CD4-positive, alpha-beta T cell treated with Interferon gamma for 1 hour (primary cell): ENCODE results near the gene DDX59.
A peak's percentile ranks its signal among the peaks of the same experiment; 100 is the strongest.

Experiments
- DNase-seq: peaks from one replicate; pipeline ENCODE4 v3.0.0-alpha.2; 2020

Gene DDX59

DNA sequence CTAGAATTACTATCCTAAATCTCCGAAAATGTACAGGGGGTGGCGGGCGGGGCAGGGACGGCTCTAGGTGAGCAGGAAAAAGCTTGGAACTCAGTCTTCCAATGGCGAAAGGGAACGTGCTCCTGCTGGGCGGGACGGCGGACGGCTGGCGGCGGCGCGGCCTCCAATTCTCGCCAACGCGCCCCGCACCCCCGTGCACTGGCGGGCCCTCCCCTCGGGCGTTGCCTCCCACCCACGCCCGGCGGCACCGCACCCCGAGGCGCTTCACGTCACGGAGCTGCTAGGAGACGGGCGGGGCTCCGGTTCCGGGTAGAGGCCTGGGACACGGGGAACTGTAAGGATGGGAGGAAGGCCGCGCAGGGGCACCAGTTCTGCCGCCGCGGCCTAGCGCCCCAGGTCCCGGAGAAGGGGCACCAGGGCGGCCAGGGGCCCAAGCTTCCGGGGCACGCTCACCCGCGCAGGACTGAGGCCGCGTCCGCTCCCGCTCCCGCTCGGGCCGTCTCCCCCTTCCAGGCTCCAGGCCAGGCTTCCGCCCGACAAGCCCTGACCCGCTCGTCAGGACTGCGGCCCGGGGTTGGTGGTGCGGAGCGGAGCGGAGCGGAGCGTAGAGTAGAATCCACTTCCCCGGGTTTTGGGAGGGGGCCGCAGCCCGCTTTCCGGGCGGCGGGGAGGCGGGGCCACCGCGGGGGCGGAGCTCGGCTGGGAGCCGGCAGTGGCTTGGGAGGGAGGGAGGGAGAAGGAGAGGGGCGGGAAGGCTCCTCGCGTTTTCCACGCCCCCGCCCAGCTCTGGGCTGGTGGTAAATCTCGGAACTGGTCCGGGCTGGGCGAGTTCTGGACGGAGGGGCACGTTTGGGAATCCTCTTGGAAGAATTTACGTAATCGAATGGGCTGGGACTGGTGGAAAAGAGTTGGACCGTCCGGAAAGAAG lies at the start of gene DDX59:
DDX59 (minus strand) TSS at position 594 of the 928 bp plus-strand sequence. CDS start 3,167 bp downstream, outside the sequence.
- peak; percentile 92 for DNase-seq

DNA sequence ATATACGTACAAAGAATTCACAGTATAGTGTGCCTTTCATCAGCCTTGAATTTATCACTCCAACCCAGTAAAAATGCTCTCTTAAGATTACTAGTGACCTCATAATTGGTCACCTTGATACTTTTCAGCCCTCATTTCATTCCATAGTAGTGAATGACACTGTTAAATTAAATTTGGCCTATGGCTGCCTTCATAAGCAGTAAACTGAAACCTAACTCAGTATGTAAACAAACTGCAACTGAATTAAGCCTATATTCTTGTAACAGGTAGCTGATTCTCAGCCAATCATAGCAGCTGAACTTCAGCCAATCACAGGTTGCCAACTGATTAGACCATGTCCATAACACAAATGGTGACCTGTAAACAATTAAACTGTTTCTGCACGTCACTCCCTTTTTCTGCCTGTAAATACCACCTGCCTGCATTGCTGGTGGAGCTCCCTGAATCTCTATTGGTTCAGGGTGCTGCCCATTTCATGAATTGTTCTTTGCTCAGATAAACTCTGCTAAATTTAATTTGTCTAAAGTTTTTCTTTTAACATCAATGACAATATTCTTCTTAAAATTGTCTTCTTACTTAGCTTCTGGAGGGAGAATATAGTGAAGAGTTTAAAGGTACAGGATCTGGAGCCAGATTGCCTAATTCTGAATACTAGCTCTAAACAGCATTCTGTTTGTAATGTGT lies 44.9 kb upstream of the DDX59 start:
- no peak for DNase-seq

DNA sequence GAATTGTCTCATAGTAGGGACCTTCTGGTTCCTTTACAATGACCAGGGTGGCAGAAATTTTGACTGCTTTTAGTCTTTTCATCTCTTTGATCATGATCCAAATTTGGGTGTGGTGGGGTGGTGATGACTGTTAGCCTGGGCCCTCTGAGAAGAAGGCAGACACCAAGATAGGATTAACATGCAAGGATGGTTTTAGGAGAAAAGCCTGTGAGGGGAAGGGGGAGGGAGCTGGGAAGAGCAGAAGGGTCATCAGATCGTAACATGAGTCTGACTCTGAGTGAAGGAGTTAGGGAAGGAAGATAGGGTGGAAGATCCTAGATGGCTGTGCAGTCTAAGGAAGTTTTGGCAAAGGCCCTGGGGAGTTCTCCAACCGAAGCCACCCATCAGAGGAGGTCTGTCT lies 40.5 kb upstream of the DDX59 start:
- no peak for DNase-seq

DNA sequence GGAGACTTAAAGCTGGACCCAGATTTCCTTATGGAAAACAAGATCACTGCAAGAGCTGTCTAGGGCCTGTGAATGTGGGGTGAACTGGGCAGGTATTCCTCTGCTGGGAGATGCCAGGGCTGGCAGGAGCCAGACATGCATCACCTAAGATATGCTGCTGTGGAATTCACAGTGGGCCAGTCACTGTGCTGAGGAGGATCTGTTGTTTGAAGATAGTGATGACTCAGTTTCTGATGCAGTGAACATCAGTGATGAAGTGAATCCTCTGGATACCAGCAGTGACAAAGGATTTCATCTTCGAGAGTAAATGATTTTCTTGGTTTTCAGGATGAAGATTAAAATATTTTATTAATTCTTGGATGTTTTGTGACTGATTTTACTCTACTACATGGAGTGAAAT lies 39.1 kb upstream of the DDX59 start:
- DNase-seq: no peak

DNA sequence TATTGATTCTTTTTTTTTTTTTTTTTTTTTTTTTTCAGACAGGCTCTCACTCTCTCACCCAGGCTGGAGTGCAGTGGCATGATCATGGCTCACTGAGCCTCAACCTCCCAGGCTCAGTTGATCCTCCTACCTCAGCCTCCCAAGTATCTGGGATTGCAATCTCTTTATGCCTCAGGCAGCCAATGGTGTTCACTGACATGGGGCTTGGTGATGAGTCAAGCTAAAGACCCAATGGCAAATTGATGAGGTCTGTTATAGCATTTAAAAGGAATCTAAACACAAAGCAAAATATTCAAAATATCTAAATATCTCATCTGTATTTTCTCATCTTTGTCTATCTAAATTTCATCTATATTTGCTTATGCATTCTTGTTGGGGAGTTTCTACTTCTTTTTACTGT lies 38.5 kb upstream of the DDX59 start:
- DNase-seq: no peak

DNA sequence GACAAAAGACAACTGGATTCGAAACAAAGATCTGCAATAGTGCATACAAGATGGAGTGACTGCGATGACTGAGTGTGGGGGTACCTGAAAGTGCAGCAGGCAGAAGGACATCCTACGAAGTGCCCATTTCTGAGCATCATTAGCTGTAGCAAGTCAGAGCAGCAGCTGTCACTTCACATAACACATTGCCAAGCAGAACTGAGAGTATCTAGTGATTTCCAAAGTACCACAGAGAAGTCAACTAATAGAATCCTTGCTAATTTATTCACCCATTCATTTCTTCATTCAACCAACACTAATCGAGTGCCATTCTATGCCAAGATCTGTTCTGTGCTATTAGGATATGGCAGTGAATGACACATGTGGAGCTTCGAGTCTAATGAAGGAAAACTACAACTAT lies 37.4 kb upstream of the DDX59 start:
- no peak for DNase-seq

DNA sequence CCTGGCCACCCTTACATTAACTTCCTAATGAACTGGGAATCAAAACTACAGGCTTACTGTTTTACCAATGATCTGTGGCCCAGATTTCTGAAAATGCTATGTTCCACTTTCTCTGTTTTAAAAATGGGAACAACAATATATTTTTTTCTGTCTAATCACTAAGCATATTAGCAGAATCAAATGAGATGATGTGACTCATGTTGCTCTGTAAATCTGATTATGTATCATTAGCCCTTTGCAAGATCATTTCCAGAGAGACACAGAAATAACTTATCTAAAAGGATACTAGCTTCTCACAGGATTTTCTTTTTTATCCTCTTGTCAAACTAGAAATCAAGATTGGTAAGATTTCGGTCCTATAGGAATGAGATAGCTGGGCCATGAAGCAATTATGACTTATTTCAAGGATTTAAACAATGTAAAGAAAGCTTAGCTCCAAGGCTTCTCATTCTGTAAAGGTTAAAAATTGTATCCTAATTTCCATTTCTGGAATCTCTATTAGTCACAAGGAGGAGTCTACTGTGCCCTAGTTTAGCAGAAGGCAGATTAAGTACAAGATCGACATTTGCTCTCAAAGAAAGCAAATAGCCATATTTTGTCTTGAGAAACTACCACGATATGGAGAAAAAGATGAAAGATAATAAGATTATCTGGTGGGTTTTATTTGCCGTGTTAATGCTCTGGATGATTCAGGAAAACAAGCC lies 36.6 kb upstream of the DDX59 start:
- no peak for DNase-seq

DNA sequence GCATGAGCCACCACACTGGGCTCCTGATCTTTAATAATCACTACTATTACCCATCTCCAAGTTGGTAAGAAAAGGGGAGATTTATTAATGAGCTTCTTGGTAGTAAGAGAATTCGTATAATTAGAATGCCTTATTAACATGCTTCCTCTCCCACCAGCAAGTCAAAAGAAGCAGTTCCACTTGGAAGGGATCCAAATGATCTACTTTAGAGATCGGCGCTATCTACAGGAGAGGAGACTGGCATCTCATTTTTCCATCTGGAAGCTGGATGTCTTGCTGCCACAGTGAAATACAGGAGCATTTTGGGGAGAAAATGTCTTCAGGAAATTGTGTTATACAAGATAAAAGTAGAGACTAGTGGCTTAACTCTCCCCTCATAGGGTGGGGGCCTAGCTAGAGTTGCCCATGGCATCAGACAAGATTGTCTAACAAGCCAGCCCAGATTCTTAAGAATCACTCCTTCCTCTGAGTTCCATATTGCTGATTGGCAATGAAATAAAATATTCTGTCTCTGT lies 35.3 kb upstream of the DDX59 start:
- no peak for DNase-seq

DNA sequence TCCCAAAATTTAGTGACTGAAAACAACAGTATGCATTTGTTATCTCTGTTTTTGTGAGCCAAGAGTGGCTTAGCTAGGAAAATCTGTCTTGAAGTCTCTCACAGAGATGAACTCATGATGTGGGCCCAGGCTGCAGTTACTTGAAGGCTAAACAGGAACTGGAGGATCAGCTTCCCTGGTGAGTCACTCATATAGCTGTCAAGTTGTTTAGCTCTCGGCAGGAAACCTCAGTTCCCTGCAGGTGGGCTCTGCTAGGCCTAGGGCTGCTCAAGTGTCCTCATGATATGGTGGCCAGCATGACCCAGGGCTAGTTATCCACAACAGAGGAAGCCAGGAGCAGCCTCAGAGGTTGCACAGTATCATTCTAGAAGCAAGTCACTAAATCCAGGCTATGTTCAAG lies 30.2 kb upstream of the DDX59 start:
- peak; percentile 4 for DNase-seq

DNA sequence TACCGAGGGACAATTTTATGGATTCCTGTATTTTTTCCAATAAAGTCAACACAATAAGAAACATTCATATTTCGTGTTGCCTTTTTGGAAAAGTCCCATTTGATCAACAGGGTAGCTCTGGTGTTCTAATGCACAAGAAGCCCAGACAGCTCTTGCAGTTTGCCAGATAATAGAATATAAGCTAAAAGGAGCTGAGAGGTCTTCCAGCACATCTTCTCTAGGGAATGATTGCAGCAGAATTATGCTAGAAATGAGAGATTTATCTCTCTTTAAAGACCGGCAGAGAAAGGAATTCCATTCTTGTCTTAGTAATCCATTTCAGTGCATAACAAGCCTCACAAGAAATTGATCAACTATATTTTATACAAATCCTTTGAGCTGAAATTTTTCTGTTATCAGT lies 25.0 kb upstream of the DDX59 start:
- DNase-seq: no peak

DNA sequence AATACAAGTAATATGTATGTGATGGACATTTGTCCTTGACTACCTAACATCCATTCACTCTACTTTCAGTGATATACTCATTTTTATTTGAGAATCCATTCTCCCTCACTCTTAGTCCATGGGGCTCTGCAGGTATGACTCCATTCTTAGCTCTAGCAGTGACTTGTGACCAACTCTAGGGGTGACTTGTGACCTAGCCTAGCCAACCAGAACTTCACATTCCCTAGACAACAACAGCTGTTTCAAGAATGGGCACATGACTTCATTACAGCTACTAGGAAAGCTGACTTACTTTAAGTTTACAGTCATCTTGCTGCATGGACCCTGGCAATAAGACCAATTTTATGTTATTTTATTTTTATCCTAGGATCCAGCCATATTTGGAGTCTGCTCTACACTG lies 23.6 kb upstream of the DDX59 start:
- no peak for DNase-seq

DNA sequence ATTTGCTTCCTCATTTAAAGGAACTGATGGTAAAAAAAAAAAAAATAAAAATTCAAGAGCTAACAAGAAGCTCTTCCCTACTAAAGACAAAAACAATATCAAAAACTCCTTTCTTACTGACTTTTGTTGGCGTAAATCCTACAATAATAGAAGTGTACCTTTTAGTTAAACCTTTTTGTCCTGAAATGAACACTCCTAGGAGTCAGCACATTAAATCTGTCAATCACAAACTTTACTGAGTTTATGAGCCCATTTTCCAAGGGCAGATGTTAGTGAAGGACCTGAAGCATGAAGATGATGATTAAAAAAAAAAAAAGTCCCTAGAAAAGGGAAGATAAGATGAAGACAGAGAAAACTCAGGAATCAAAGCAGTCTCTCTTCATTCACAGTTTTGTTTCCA lies 22.6 kb upstream of the DDX59 start:
- no peak for DNase-seq

DNA sequence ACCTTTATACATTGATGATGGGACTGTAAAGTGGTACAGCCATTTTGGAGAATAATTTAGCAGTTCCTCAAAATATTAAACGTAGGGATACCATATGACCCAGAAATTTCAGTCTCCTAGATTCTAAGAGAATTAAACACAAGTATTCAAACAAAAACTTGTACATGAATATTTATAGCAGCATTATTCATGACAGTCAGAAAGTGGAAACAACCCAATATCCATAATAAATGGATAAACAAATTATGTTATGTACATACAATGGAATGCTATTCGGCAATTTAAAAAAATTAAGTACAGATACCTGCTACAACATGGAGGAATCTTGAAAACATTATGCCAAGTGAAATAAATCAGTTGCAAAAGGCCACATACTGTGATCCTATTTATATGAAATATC lies 16.9 kb upstream of the DDX59 start:
- no peak for DNase-seq

DNA sequence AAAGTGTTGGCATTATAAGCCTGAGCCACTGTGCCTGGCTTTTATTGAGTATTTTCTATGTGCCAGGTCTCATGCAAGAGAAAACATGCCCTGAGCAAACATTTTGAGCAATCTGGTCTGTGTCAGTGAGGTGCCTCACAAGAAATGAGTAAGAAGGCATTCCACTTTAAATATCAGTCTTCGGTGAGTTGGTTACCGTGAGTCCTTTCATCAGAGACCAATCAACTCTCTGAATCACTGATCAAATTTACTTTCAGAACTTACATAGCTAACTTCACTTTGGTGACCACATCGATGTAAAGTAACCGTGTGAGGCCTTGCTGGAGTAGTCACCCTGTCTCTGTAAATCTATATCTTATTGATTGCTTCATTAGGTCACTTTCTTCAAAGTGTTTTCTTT lies 14.3 kb upstream of the DDX59 start:
- DNase-seq: no peak

DNA sequence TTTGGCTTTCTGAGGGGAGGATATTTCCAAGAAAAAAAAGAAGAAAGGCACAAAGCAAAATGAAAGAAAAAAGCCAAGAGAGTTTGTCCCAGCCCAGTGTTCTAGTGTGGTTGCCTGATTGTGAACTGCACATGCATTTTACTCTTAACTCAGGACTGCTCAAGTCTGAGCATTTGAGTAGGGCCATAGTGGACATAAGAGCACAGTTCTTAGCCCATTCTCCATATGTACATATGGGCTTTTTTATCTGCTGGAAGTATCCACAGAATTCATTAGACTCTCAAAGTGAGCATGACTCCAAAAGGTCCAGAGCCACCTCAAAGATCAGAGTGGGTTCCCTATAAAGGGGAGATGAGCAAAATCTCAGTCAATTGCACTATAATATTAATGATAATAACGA lies 13.6 kb upstream of the DDX59 start:
- DNase-seq: no peak

DNA sequence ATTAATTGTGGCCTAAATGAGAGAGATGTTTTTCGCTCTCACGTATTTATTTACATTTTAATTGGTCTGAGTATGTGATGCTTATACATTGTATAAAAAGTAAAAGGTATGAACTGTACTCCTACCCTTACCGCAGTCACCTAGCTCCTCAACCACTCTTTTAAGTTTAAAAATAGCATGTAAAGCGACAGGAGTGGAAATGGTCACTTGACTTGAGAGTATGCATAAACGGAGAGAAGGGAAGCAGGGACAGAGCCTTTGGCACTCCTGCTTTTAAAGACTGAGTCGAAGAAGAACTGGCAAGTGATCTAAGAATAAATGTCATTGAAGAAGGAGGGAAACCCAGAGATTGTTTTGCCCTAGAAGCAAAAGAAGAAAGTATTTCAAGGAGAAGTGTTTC lies 11.5 kb upstream of the DDX59 start:
- no peak for DNase-seq

DNA sequence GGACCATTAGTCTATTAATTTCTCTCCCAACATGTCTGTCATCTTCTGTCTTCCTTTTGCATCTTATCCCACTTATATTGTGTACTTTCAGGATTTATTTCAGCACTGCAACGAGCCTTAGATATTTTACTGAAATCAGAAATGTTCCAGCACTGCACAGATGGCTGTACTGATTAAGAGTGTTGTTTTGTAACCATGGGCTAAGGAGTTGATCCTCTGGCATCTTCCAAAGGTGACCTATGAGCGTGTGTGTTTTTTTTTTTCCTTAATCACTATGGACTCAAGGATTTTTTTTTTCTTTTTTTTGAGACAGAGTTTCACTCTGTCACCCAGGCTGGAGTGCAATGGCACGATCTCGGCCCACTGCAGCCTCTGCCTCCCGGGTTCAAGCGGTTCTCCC lies 7.1 kb upstream of the DDX59 start:
- no peak for DNase-seq

DNA sequence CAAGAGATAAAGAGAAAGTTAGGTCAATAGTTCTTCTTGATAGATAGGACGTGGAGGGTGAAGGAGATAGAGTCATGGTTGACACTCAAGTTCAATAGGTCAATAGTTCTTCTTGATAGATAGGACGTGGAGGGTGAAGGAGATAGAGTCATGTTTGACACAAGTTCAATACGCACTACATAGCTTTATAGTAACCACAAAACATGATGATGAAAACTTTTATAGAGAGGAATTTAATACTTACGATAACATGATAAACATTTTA lies 5.8 kb upstream of the DDX59 start:
- DNase-seq: no peak

DNA sequence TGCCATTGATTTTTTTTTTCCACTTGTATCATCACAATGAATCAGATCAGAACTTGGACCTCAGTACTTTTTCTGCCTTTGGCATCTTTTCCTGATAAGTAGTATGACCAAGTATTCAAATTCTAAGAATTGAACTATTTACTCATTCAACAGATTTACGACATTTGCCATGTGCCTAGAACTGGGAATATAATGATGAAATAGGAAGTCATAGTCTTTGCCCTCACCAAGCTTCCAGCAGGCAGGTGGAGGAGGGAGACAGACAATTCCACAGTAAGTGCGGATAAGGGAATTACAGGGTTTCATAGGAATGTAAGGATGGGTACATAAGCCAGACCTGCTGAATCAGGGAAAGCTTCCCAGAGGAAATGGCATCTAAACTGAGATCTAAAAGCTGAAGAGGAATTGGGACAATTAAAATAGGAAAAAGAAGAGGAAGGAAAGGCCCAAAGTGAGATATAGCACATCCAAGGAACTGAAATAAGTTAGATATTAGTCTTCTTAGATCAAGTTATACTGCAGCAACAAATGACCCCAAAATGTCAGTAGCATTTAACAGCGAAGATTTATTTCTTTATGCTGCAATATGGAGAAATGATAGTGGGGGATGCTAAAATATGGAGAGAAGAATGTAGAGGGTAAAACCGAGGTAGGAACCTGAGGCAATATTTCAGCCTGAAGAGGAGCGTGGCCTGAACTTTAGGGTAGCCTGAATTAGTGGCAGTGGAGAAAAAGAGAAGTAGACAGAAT lies 5.3 kb upstream of the DDX59 start:
- DNase-seq: no peak

DNA sequence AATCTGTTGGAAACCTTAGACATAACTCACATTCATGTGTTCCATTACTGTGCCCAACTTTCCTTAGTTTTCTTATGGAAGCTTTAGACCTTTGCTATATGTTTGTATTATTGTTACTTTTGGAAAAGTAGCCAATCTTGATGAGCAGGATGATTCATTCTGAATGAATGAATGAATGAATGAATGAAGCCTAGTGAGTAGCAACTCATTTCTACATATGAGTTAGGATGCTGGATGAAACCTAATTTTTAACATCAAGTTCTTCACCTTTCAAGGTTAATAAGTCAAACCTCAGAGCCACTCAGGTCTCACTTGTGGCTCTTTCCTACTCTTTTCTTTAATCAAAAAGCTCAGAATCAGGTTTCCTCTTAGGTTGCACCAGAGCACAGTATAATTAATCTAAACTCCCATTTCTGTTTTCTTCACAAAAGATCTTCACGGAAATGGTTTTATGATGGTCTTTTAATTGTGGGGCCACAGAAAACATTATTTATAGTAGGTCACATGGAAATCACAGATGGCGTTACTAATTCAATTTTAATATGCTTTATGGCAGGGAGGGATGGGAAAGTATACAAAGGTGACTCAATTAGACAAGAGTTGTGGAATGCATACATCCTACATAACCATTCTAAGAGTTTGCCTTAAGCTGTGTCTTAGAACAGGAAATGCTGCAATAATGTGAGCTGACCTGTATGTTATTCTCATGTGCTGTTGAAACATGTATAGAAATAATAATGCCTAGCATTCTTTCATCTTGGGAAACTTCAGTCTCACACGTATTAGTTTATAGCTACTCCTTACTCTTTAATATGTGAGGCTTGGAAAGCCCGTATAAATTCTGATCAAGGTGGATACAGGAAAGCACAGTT lies 4.5 kb upstream of the DDX59 start:
- DNase-seq: no peak

DNA sequence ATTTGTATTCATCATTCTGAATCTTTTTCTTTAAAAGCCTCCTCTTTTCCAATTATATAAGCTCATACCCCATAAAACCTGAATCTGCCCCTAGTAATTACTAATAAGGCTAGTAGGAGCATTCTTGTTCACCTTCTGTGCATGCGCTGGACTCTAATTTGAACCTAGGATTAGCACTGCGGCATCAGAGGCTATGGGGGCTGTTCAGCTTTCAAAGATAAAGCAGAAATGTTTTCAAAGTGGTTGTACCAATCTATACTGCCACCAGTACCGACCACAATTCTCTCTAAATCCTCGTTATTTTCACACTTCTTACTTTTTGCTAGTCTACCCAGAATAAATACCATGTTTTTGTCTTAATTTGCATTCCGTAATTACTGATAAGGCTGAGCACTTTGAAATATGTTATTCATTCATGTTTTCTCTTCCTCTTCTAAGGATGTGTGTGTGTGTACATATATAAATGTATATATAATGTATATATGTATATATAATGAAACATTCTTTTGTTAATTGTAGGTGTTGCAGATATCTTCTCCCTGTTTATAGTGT lies 1.6 kb upstream of the DDX59 start:
- no peak for DNase-seq
